GM23338 (cell line): ENCODE measurements around the gene MAP1LC3B2. TPM values are rescaled to one million over a fixed set of nuclear protein-coding genes. Genes with fewer than 3 reads are reported as not detected.

Experiments
- ATAC-seq: fragments of 200-7000 bp; cut with Tn5 transposase; 3 replicates; pipeline ENCODE4 v1.9.1; 2020
- DNase-seq: peaks from one replicate; pipeline ENCODE4 v3.0.0-alpha.2; 2015; ENCODE audit warnings: low spot score
- H2AFZ ChIP-seq: fragments of 200-600 bp; sonication (generic); 2 replicates; pipeline ENCODE4 v1.8.0; 2016; ENCODE audit warnings: antibody characterized with exemption, mild to moderate bottlenecking, moderate library complexity
- H3F3A ChIP-seq: fragments of 200-600 bp; sonication (generic); replicated peaks from 2 replicates; pipeline ENCODE4 v1.8.0; 2017; ENCODE audit warnings: antibody characterized with exemption, mixed run types, low read depth
- H3K27ac ChIP-seq: fragments of 200-600 bp; sonication (generic); 2 replicates; pipeline ENCODE4 v1.6.1; 2016; ENCODE audit warnings: low read depth
- H3K27me3 ChIP-seq: fragments of 200-600 bp; sonication (generic); 2 replicates; pipeline ENCODE4 v1.8.0; 2016; ENCODE audit warnings: mild to moderate bottlenecking, mixed run types, moderate library complexity; ENCODE audit not compliant: insufficient read depth
- H3K36me3 ChIP-seq: fragments of 200-600 bp; sonication (generic); 2 replicates; pipeline ENCODE4 v1.8.0; 2016; ENCODE audit warnings: mild to moderate bottlenecking; ENCODE audit not compliant: insufficient read depth
- H3K4me1 ChIP-seq: fragments of 200-600 bp; sonication (generic); 2 replicates; pipeline ENCODE4 v1.8.0; 2016; ENCODE audit warnings: mild to moderate bottlenecking, moderate library complexity; ENCODE audit not compliant: insufficient read depth
- H3K4me2 ChIP-seq: fragments of 200-600 bp; sonication (generic); 2 replicates; pipeline ENCODE4 v1.7.1; 2017; ENCODE audit warnings: mixed run types
- H3K4me3 ChIP-seq: fragments of 200-600 bp; sonication (generic); 2 replicates; pipeline ENCODE4 v1.6.1; 2016; ENCODE audit warnings: mixed run types
- H3K79me2 ChIP-seq: fragments of 200-600 bp; sonication (generic); replicated peaks from 2 replicates; pipeline ENCODE4 v1.8.0; 2017; ENCODE audit warnings: mild to moderate bottlenecking; ENCODE audit not compliant: insufficient read depth
- H3K9me2 ChIP-seq: fragments of 200-600 bp; sonication (generic); 2 replicates; pipeline ENCODE4 v1.8.0; 2017; ENCODE audit not compliant: insufficient read depth
- H4K20me1 ChIP-seq: fragments of 200-600 bp; sonication (generic); replicated peaks from 2 replicates; pipeline ENCODE4 v1.8.0; 2017; ENCODE audit warnings: mild to moderate bottlenecking; ENCODE audit not compliant: insufficient read depth
- H3K27ac Mint-ChIP-seq: 2 replicates; pipeline ENCODE4 v1.8.0; 2020; ENCODE audit warnings: inconsistent platforms, mild to moderate bottlenecking, moderate library complexity, mixed read lengths
- H3K27me3 Mint-ChIP-seq: 3 replicates; pipeline ENCODE4 v1.8.0; 2022; ENCODE audit warnings: low read depth, mild to moderate bottlenecking, moderate library complexity, mixed read lengths, inconsistent platforms; ENCODE audit not compliant: insufficient read depth, poor library complexity
- H3K36me3 Mint-ChIP-seq: 3 replicates; pipeline ENCODE4 v1.8.0; 2021; ENCODE audit warnings: low read depth, mild to moderate bottlenecking, inconsistent platforms, moderate library complexity, mixed read lengths
- H3K4me1 Mint-ChIP-seq: 3 replicates; pipeline ENCODE4 v1.8.0; 2020; ENCODE audit warnings: mild to moderate bottlenecking, inconsistent platforms, mixed read lengths
- H3K4me3 Mint-ChIP-seq: 3 replicates; pipeline ENCODE4 v1.8.0; 2021; ENCODE audit warnings: moderate library complexity, mild to moderate bottlenecking, inconsistent platforms, mixed read lengths
- H3K9me3 Mint-ChIP-seq: 3 replicates; pipeline ENCODE4 v1.8.0; 2020; ENCODE audit warnings: moderate library complexity, mild to moderate bottlenecking, inconsistent platforms, mixed read lengths
- CREB1 ChIP-seq: fragments of 250-450 bp; sonication (Bioruptor Pico); IDR thresholded peaks from 2 replicates; pipeline ENCODE4 v1.5.0; 2020; ENCODE audit warnings: low read depth, mild to moderate bottlenecking, moderate library complexity
- EZH2 ChIP-seq: fragments of 200-600 bp; sonication (generic); IDR thresholded peaks from one replicate; pipeline ENCODE4 v1.8.0; 2017; ENCODE audit warnings: antibody characterized with exemption, mild to moderate bottlenecking, low read depth; ENCODE audit not compliant: unreplicated experiment
- NANOG ChIP-seq: IDR thresholded peaks from 2 replicates; pipeline ENCODE4 v1.6.1; 2016; ENCODE audit warnings: antibody characterized with exemption, borderline replicate concordance
- POLR2AphosphoS5 ChIP-seq: IDR thresholded peaks from 2 replicates; pipeline ENCODE4 v1.6.1; 2016; ENCODE audit warnings: antibody characterized with exemption, low read depth
- REST ChIP-seq: IDR thresholded peaks from one replicate; pipeline ENCODE4 v1.6.1; 2018; ENCODE audit warnings: antibody characterized with exemption; ENCODE audit not compliant: unreplicated experiment
- STAT1 ChIP-seq: IDR thresholded peaks from one replicate; pipeline ENCODE4 v1.6.1; 2016; ENCODE audit warnings: antibody characterized with exemption; ENCODE audit not compliant: unreplicated experiment
- ZNF114 ChIP-seq: fragments of 250-450 bp; sonication (Bioruptor Pico); IDR thresholded peaks from 2 replicates; pipeline ENCODE4 v1.5.0; 2020; ENCODE audit warnings: mild to moderate bottlenecking, moderate library complexity
- ZNF331 ChIP-seq: fragments of 250-450 bp; sonication (Bioruptor Pico); IDR thresholded peaks from 2 replicates; pipeline ENCODE4 v1.5.0; 2020; ENCODE audit warnings: low read depth, mild to moderate bottlenecking, moderate library complexity
- polyA plus RNA-seq: library from polyadenylated mRNA; unstranded; fragments of >200 nt; fragmentation: Nextera tagmentation; extraction: Ambion mirVana; gene quantifications from 2 replicates; pipeline ENCODE4 v1.2.1, GENCODE V29; 2016
- total RNA-seq: library from RNA; depleted of rRNA; stranded (reverse); fragments of >200 nt; shearing (Covaris generic); gene quantifications from 2 replicates; pipeline ENCODE4 v1.2.3, GENCODE V29; 2014
- TF ChIP-seq, protein P1 (sequence below), 2 experiments: fragments of 200-600 bp in 1 of 2; sonication (generic) in 1 of 2; conservative IDR thresholded peaks; 2 replicates each; pipeline versions ENCODE4 v1.5.1 to v1.6.1; 2016 to 2017; ENCODE audit warnings: antibody characterized with exemption in 2 of 2, low read depth in 2 of 2, mild to moderate bottlenecking in 2 of 2, moderate library complexity in 1 of 2
- TF ChIP-seq, protein P2 (sequence below): IDR thresholded peaks from 2 replicates; pipeline ENCODE4 v1.6.1; 2016; ENCODE audit warnings: antibody characterized with exemption

Gene MAP1LC3B2
- total and polyA plus RNA-seq, 2 experiments from 2014 or later: 1.3 to 6.7 TPM

DNA sequence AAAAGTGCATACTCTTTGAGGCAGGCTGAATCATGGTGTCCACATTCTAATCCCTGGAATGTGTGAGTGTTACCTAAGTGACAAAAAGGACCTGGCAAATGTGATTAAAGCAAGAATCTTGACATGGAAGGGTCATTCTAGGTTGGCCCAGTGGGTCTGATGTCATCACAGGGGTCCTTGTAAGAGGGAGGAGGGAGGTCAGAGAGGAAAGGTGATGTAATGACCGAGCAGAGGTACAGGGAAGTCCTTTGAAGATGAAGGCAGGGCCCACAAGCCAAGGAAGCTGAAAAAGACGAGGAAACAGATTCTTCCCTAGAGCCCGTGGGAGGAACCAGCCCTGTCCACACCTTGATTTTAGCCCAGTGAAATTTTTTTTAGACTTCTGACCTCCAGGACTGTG, 60.1 kb downstream of the MAP1LC3B2 start:
- no peak overlapping the region for H3K27ac Mint-ChIP-seq

More for the DNA sequence above, 60.1 kb downstream of the MAP1LC3B2 start:
- Histone ChIP-seq H4K20me1 (no peaks in the 10 kb centered on the region), H3K27ac (no peak overlapping the region), H3K4me2 (no peak overlapping the region), H2AFZ (0 out of 2 replicates have a peak overlapping the region, but pooled peaks have one; percentile 56), H3F3A (no peaks in the 10 kb centered on the region), H3K9me2 (no peaks in the 10 kb centered on the region), H3K79me2 (no peaks in the 10 kb centered on the region), H3K27me3 (no peaks in the 10 kb centered on the region), H3K4me3 (no peak overlapping the region), H3K4me1 (0 out of 2 replicates have a peak, but pooled peaks cover 4% of the 10 kb centered on the region), H3K36me3 (no peaks in the 10 kb centered on the region)
- TF ChIP-seq EZH2 (no peak), POLR2AphosphoS5 (no peak), ZNF331 (CRISPR knock-in tag) (no peak), REST (no peak), STAT1 (no peak), ZNF114 (CRISPR knock-in tag) (no peak), CREB1 (CRISPR knock-in tag) (no peak), NANOG (no peak)
- TF ChIP-seq, protein P1, sequence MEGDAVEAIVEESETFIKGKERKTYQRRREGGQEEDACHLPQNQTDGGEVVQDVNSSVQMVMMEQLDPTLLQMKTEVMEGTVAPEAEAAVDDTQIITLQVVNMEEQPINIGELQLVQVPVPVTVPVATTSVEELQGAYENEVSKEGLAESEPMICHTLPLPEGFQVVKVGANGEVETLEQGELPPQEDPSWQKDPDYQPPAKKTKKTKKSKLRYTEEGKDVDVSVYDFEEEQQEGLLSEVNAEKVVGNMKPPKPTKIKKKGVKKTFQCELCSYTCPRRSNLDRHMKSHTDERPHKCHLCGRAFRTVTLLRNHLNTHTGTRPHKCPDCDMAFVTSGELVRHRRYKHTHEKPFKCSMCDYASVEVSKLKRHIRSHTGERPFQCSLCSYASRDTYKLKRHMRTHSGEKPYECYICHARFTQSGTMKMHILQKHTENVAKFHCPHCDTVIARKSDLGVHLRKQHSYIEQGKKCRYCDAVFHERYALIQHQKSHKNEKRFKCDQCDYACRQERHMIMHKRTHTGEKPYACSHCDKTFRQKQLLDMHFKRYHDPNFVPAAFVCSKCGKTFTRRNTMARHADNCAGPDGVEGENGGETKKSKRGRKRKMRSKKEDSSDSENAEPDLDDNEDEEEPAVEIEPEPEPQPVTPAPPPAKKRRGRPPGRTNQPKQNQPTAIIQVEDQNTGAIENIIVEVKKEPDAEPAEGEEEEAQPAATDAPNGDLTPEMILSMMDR (conservative IDR thresholded peaks at IDR 0.05; ENCODE audit: low read depth in 2 of 2): no peak
- TF ChIP-seq, protein P2, sequence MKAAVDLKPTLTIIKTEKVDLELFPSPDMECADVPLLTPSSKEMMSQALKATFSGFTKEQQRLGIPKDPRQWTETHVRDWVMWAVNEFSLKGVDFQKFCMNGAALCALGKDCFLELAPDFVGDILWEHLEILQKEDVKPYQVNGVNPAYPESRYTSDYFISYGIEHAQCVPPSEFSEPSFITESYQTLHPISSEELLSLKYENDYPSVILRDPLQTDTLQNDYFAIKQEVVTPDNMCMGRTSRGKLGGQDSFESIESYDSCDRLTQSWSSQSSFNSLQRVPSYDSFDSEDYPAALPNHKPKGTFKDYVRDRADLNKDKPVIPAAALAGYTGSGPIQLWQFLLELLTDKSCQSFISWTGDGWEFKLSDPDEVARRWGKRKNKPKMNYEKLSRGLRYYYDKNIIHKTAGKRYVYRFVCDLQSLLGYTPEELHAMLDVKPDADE: no peak
- ATAC-seq (no peak), DNase-seq (no peak)
- Mint-ChIP-seq H3K9me3 (peaks cover 18% of the 10 kb centered on the region), H3K4me3 (no peak overlapping the region), H3K36me3 (peaks cover 2% of the 10 kb centered on the region; the same call in 1 of the 3 replicates), H3K27me3 (peaks cover 3% of the 10 kb centered on the region), H3K4me1 (peaks cover 23% of the 10 kb centered on the region)
